NCI-H526 (cell line): ENCODE data around the gene PRDX5.

Experiments
- DNase-seq, 2 experiments: peaks; one replicate each; lab custom pipeline; 2025; lab: John Stamatoyannopoulos, UW

The PRDX5 gene

GRCh38 chr11:64317961-64318765 lies at the start of gene PRDX5:
PRDX5 (plus strand) TSS chr11:64318121; CDS start chr11:64318216, 95 bp downstream.
- peak; percentile 98 to 99 for DNase-seq

- DNase-seq, result peak in 1 of 2 experiments; percentile 47
These were observed 48.9 kb upstream of the PRDX5 start for GRCh38 chr11:64268893-64269539.

- DNase-seq, result peak; percentile 100
These were observed 48.2 kb upstream of the PRDX5 start for GRCh38 chr11:64269540-64270220.

- no peak for DNase-seq
These were observed 42.7 kb upstream of the PRDX5 start for GRCh38 chr11:64275031-64275800.

DNA sequence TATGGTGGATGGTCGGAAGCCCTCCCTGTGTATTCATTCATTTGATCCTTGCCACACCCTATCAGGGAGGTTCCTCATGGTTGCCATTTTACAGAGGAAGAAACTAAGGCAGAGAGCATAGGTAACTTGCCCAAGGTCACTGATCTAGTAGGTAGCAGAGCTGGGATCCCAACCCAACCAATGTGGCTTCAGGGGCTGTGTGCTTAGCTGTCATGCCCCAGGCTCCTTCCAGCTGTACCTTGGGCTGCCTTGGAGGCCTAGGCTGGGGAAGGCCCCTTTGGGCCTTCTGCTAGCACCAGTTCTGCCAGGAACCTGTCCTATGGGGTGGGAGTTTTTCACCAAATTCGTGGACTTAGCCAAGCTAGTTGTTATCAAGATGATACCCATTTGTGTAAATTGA lies 42.1 kb upstream of the PRDX5 start:
- DNase-seq, result no peak

- no peak for DNase-seq
These were observed 41.1 kb upstream of the PRDX5 start for GRCh38 chr11:64276653-64277431.

DNA sequence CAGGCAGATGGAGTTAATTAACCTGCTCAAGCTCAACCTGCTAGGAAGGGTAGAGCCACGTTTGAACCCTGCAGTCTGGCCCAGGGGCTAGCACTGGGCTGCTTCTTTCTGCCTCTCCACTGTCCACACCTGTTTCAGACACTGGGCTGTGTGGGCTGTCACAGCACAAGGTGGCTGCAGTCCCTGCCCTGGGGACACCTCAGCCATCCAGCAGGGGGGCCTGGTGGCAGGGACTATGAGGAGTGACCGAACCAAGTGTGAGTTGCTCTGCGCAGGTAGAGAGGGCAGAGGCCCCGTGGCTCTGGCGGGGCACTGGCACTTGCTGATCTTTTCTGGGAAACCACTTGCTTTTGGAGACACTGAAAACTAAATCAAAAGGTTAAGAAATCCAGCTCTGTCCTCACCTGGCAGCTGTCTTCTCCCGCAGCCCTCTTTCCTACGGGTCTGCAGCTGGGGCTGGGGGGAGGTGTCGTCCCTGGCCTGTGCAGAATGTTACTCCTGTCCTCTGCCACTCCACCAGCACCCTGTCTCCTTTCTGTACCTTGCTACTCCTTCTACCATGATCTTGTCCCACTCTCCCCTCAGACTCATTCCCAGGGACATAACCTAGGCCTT lies 39.2 kb upstream of the PRDX5 start:
- no peak for DNase-seq

DNA sequence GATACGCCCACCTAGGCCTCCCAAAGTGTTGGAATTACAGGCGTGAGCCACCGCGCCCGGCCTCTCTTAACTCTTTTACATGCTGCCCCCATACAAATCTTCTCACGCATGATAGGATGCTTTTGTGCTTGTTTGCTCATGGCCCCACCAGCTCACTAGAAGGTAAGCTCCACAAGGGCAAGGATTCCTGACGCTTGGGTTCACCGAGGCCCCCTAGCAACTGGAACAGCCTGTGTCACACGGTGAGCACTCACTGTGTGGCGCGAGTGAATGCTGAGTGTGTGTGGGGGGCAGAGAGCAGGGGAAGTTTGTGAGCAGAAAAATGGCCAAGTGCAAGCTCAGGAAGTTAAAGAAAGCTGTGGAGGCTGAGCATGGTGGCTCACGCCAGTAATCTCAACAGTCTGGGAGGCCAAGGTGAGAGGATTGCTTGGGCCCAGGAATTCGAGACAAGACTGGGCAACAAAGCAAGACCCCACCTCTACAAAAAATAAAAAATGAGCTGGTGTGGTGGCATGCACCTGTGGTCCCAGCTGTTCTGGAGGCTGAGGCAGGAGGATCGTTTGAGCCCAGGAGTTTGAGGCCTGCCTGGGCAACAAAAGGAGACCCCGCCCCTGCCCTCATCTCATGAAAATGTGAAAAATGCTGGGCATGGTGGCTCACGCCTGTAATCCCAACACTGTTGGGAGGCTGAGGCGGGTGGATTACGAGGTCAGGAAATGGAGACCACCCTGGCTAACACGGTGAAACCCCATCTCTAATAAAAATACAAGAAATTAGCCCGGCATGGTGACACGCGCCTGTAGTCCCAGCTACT lies 35.8 kb upstream of the PRDX5 start:
- no peak for DNase-seq

GRCh38 chr11:64283092-64283491 lies 34.8 kb upstream of the PRDX5 start:
- no peak for DNase-seq

GRCh38 chr11:64284048-64284961 lies 33.6 kb upstream of the PRDX5 start, which contains the start of gene BAD:
BAD (minus strand) TSS chr11:64284665; CDS start chr11:64284368, 297 bp downstream.
- DNase-seq, result peak; percentile 89 to 98

GRCh38 chr11:64284962-64285884 lies 32.7 kb upstream of the PRDX5 start, which contains the start of gene GPR137:
GPR137 (plus strand) TSS chr11:64285848; CDS start chr11:64286525, 677 bp downstream.
- peak in 1 of 2 experiments; percentile 89 for DNase-seq

DNA sequence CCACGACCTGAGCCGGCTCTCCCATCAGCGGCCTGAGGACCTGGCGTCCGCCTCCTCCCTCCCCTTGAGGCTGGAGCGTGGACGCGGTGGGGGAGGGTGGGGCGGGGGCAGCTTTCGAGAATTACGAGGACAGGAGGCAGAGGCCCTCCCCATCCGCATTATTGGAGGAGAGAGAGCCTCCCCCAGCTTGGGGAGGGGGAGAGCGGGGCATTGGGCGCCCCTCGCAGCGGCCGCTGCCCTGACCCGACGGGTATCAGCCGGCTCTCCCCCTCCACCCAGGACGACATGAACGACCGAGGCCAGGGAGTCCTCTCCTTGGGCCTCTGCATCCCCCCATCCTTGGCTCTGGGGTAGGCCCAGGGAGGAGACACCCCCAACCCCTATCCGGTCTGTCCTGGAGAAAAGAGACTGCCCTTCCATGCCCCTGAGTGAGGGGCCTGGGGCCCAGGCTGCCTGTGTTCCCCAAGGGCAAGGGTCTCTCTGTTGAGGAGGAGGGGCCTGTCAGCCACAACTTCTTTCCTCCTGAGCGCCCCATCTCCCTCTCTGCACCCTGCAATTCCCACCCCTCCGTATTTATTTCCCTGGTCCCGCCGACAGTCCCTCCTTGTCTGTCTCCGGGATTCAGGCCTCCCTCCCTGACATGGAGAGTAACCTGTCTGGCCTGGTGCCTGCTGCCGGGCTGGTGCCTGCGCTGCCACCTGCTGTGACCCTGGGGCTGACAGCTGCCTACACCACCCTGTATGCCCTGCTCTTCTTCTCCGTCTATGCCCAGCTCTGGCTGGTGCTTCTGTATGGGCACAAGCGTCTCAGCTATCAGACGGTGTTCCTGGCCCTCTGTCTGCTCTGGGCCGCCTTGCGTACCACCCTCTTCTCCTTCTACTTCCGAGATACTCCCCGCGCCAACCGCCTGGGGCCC lies 31.8 kb upstream of the PRDX5 start:
- peak; percentile 51 to 60 for DNase-seq

- DNase-seq, result no peak
These were observed 31.1 kb upstream of the PRDX5 start for GRCh38 chr11:64286801-64287159.

DNA sequence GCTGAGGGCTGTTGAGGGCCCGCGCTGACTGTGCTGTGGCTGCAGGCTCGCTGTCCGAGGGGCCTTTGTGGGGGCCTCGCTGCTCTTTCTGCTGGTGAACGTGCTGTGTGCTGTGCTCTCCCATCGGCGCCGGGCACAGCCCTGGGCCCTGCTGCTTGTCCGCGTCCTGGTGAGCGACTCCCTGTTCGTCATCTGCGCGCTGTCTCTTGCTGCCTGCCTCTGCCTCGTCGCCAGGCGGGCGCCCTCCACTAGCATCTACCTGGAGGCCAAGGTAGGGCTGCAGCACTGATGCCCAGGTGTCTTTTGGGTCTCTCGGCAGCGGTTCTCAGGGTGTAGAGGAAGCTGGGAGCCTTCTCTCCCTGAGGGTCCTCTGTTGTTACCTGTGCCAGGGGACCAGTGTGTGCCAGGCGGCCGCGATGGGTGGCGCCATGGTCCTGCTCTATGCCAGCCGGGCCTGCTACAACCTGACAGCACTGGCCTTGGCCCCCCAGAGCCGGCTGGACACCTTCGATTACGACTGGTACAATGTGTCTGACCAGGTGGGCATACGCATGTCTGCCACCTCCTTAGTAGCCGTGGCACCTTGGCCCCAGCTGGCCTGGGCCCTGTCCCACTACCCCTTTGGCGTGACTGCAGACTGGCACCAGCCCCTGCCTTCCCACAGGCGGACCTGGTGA lies 30.1 kb upstream of the PRDX5 start:
- no peak for DNase-seq

DNA sequence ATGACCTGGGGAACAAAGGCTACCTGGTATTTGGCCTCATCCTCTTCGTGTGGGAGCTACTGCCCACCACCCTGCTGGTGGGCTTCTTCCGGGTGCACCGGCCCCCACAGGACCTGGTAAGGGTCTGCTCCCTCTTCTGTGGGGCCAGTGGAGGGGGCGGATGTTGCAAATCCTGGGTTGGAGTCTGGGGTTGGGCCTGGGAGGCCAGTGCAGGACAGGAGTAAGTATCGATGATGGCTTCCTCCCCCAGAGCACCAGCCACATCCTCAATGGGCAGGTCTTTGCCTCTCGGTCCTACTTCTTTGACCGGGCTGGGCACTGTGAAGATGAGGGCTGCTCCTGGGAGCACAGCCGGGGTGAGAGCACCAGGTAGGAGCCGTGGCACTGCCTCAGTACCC lies 29.6 kb upstream of the PRDX5 start:
- no peak for DNase-seq

GRCh38 chr11:64289002-64289564 lies 28.8 kb upstream of the PRDX5 start:
- DNase-seq, result no peak
